NCI-H187 (cell line): ENCODE results near the gene TBC1D10A.

Experiments used
- DNase-seq, 2 experiments: peaks; one replicate each; lab custom pipeline; 2025; lab: John Stamatoyannopoulos, UW

TBC1D10A gene

GRCh38 chr22:30320021-30320556, 6.7 kb downstream of the TBC1D10A start:
- DNase-seq = no peak

DNA sequence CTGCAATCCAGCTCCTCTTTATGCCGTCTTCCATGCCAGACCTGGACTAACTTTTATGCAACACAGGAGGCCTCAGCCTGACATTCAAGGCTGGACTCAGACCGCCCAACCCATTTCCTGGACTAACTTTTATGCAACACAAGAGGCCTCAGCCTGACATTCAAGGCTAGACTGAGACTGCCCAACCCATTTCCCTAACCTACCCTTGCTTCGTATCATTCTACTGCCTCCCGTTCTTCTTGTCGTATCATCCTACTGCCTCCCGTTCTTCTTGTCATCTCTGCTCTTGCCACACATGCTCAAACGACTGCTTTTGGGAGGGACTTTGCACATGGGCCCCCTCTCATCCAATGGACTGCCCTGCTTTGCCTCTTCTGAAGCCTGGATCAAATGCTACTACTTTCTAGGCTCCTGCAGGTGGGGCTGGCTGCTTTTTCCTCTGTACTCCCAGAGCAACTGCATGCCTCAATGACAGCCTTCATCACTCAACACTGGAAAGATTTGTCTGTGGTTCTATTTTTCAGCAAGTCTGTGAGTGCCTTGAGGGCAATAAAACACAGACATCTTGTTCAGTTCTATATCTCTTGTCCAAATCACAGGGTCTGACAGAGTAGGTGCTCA, 7.8 kb downstream of the TBC1D10A start:
- no peak for DNase-seq

DNA sequence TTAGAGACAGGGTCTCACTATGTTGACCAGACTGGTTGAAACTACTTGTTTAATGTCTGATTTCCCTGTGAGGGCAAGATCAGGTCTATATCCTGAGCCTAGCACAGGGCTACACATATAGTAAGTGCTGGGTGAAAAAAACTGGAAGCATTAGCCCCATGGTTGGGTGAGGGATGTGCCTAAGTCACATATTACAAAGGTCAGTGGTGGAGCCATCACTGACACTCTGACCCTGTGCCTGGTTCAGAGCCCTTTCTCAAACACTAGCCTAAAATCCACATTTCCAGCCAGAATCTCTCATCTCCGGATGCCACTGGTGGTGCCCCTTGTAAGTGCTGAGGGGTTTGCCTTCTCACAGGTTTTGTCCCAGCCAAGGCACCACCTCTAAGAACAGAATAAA, 9.0 kb downstream of the TBC1D10A start:
- no peak for DNase-seq

GRCh38 chr22:30315962-30316576, 10.7 kb downstream of the TBC1D10A start:
- DNase-seq = no peak

DNA sequence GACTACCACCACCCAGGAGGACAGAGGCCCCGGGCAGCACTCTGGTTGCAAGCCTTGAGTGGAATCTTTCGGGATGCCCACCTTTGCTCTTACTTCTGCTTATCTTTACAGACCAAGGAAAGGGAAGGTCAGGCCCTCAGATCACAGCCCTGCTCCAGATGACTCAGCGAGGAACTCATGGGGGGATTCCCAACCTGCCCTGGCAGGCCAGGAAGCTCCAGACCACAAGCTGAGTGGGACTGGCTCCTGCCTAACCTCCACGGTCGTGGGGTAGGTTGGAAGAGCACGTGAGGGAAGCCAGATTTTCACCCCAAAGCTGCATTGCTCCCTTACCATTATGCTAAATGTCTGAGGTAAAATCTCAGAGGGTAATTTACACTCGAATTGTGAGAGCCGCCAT, 11.8 kb downstream of the TBC1D10A start:
- DNase-seq = no peak

DNA sequence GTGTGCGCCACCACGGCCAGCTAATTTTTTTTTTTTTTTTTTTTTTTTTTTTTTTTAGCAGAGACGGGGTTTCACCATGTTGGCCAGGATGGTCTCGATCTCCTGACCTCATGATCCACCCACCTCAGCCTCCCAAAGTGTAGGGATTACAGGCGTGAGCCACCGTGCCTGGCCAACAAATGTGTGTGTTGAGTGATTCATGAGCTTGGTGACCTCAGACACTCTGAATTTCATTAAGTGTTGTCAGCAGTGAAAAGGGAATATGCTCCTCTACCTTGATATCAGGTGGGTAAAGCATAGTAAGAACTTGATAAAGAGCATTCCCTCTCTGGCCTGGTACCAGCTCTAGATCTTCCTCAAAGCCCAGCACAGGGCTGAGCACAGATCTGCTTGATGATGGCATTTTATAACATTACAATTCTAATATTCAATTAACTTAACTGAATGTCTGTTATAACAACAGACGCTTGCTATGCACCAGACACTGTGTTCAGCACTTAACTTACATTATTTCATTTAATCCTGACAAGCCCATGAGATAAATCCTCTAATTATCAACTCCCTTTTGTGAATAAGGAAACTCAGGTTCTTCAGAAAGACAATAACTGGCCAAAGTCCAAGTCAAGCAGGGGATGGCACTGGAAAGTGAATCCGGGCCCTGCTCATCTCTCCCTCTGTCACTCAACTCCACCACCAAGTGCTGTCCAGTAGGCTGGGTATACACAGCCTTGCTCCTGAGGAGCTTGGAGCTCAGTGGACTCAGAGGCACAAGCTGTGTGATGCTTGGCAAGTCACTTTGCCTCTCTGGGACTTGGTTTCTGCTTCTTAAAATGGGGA, 13.0 kb downstream of the TBC1D10A start:
- DNase-seq = no peak

DNA sequence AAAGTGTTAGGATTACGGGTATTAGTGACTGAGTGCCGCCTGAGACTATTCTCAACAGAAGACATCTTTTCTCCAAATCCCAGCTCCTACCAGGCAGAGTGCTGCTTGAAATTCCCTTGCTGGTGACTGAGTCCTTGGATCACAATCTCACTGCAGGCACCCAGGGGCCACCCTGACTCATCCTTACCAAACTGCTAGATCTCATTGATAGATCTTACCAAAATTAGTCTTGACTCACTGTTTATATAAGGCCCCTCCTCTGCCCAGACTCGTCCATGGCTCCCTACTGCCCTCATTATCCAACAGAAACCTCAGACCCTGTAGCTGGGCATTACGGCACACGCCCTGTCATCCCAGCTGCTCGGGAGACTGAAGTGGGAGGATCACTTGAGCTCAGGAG, 14.7 kb downstream of the TBC1D10A start:
- DNase-seq = no peak

DNA sequence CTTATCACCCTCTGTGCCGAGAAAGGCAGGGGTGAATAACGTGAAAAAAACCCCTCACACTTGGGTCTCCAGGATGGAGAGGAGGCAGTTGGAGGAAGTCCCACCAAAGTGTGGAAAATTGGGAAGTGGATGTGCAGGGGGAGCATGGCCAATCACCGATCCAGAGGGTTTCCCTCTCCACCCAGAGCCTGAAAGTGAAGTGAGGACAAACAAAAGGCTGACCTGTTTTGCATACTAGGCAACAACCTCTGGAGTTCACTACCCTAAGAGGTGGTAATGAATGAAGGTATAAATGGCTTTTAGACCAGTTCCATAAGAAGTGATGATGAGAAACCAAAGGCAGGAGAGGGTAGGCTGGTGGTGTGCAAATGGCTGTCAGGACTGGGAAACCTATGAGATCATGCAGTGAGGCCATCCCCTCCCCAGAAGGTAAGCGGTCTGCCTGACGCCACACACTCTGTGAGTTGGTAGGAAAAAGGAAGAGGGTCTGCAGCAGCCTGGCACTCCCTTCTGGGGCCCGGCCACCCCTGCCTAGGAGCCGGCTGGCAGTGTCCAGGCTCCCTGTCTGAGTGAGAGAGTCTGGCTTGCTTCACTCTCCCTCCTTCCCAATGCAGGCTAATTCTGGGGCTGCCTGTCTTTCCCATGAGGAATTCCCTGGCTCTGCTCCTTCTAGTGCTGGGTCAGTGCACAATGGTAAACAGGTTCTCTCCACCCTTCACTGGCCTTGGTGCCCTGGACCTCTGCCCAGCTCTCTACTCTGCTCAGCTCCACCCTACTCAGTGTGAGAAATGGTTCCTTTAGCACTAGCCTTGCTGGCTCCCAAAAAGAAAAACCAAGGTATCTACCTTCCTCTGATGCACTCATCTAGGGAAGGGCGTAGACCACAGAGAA, 15.6 kb downstream of the TBC1D10A start:
- no peak for DNase-seq

DNA sequence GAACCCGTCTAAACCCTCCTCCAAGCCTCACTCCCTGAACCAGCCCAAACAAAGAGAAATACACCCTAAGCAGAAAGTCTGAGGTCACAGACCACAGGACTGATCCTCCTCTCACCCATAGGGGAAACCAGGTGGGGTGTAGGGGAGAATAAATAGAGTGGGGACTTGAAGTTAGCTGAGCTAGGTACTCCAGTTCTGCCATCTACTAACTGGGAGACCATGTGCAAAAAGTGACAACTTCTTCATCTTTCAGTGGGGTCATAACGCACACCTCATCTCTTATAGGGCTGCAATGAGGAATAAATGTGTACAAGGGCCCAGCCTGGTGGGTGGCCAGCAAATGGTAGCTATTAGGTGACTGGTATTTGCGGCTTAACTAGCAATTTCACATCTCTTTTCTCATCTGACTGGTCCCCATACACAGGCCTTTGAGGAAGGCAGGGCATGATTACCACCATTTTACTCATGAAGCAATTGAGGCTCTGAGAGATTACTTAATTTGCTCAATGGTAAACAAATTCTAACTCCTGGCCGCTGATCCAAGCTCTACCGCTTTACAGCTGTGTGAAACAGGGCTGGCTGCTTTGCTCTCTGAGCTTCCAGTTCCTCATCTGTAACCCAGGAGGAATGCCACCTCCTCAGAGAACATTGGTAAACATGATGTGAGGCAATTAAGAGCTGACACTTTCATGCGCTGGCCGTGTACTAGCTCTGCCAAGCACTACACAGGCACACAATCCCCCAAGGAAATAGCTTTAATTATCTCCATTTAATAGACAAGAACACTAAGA, 16.6 kb downstream of the TBC1D10A start:
- no peak for DNase-seq

DNA sequence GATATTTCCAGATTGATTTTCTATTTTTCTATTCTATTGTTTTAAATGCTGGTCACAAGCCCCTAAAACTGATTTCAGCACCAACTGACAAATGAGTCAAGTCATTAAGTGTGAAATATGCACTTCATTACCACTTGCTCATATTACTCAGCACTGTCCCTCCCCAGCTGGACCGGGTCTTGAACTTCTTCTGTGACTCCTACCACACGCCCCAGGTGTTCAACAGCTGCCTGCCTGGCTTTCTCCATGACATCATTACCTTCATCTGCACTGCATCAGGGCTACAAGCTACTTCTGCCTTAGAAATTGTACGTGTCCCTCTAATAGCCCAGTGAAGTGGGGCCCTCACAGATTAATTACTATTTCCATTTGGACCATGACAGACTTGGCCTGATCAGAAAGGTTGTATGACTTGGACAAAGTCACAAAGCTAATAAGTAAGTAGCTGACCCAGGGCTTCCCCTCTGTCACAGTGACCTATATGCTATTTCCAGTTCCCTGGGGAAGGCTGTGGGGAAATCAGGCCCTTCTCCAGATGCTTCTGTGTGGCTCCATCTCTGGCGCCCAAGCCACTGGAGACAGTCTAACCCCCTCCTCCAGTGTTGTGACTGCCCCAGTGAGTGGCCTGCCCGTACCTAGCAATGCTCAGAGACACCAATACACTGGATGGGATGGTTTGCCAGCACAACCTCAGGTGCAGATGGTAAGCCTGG, 18.1 kb downstream of the TBC1D10A start:
- no peak for DNase-seq

DNA sequence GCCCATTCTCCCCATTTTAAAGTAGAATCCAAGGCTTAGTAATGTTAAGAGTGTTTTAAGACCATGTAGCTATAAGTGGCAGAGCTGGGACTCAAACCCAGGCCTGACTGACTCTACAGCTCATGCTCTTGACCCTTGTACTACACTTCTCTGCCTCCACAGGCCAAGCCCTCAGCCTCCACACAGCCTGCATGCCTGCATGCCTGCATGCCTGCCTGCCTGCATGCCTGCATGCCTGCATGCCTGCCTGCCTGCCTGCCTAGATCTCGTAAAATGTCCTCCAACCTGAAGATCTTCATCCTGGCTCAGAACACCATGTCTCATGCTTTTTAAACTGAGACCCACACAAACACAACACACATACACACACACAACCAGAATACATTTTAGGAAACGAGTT, 18.6 kb downstream of the TBC1D10A start:
- DNase-seq = no peak

- no peak for DNase-seq
Measured at GRCh38 chr22:30307041-30307574, 19.6 kb downstream of the TBC1D10A start.

DNA sequence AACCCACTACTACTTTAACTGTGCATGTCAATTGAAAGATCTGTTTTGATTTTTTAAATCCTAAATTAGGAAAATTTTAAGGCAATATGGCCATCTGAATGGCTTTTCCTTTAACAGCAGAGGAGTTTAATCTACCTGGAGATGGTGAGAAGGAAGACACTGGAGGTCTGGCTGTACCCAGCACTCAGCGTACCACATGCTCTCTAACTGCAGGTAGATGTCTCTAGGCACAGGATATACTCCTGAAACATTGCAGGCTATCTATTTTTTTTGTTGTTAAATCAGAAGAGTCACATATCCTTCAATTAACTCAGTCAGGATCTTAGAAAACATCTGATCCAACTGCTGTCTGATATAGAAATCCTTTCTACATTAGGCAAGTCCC, 20.1 kb downstream of the TBC1D10A start:
- no peak for DNase-seq

DNA sequence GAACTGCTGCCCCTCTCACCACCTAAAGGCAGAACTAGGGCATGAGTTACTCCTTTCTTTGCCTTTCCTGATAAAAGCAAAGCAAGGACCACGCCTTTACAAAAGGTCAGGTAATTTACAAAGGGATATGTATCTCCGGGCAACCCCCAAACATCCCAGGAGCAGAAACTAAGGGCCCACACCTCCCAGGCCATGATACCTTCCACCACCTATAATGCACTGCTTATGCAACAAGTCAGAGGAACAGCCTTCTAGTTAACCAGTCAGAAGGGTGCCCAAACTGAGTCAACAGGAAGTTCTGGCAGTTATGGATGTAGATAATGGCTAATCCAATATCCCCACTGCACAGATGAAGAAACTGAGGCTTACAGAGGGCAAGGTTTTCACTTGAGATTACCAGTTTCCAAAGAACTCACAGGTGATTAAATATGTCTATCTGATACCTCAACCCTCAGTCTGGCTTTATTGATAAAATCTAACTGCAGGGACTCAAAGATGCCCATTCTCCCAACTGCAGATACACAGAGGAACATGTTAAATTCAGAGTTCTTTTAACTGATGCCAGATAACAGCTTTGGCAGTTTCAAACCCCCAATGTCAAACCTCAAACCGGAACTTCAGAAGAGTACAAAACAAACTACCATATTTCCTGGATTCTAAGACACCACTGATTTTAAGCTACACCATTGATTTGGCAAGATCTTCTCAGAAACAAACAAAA, 20.7 kb downstream of the TBC1D10A start:
- no peak for DNase-seq

DNA sequence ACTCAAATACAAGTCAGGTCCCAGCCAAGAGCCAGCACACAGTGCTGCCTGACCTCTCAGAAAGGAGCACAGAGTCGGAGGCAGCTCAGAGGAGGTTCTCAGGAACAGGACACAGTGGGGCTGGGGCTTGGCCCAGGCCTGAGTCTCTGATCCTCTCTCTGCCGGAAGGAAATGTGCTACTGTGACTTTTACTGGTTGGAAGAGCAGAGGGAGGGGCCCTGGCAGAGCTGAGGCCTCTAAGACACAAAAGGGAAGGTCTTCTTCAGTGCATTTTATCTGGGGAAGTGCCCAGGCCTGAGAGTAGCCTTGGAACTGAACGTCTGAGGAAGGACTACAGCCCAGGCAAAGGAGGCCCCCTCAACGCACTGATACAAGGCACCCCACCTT, 21.2 kb downstream of the TBC1D10A start:
- DNase-seq = no peak

DNA sequence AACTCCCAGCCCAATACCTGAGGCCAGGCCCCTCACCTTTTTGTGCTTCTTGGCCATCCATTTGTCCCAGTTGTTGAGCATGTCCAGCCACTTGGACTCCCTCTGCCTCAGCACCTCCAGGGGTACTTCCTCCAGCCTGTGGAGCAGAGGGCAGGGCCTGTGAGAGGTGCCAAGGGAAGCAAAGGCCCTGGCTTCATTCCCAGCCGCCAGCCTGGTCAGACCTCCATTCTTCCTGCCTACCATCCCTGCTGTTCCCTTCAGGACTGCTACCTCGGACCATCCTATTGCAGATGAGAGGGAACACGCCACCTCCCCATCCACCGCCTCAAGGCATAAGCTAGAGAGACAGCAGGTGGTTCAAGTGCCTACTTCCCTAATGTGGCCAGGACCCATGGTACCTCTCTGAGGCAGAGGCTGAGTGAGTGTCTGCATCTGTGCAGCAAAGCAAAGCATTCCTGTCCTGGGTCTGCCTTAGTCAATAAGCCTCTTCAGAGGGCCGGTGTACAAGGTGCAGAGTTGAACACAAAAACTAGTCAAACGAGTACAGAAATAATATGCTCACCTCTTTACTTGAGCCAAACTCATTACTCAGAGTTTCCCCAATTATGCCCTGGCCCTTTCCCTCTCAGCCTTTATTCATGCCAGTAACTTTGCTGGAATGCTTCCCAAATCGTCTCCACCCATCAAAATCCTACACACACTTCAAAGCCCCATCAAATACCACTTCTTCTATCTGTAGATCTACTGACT, 22.1 kb downstream of the TBC1D10A start:
- DNase-seq = no peak

GRCh38 chr22:30302810-30303138, 24.0 kb downstream of the TBC1D10A start:
- DNase-seq = no peak

DNA sequence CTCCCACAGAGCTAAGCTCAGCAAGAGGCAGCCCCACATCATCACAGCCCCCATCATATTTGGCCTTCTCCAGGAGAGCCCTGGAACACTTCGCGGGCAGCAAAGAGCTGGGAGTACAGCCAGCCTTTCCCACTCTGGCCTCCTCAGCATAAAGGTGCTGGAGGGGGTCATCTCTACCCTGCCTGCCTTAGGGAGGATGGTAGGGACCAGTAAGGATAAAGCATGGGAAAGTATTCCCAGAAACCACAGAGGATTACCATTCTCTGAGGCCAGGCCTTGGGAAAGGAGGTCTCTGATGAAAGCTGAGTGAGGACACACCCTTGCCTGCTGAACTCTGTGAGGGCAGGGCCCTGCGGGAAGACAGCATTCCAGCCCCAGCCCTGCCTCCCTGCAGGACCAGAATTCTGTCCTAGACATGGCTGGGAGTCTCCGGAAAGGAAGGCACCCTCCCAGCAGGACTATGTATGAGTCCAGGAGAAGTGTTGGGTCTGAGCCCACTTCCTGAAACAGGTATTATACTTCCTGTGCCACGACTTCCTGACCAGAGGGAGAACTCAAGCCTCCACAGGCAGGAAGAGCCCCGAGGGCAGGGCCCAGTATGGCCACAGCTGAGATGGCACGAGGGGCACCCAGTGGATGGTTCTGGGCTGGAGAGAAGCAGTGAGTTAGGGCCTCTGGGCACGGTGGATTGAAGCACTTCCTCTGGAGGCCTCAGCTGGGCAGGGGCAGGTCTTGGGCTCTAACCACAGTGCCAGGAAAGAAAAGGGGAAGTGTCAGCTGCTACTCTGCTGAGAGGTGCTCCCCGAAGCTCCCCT, 24.5 kb downstream of the TBC1D10A start:
- DNase-seq = no peak
